Tibial artery (tissue), 4 donors: ENCODE measurements around the gene TCF20.

ENCODE experiments used
- DNase-seq, 2 donors: peaks; one replicate each; pipeline ENCODE4 v3.0.0-alpha.2; 2019
- H3K27ac ChIP-seq, 2 donors: fragments of 200-600 bp; sonication (generic) in 1 of 2; 1 replicate in 1 of 2; 2 replicates in 1 of 2; pipeline ENCODE4 v1.5.1; 2018 to 2019; ENCODE audit warnings: mild to moderate bottlenecking in 1 of 2
- H3K27me3 ChIP-seq, 2 donors: fragments of 200-600 bp; sonication (generic) in 1 of 2; one replicate each; pipeline versions ENCODE4 v1.5.1 to v1.6.0; 2016 to 2019
- H3K36me3 ChIP-seq, 3 donors: fragments of 200-600 bp; sonication (generic) in 2 of 3; one replicate each; pipeline ENCODE4 v1.5.1; 2016 to 2019; ENCODE audit warnings: mild to moderate bottlenecking in 2 of 3
- H3K4me1 ChIP-seq, 4 donors: fragments of 200-600 bp; sonication (generic) in 2 of 4; 1 replicate in 3 of 4; 2 replicates in 1 of 4; pipeline ENCODE4 v1.5.1; 2016 to 2019
- H3K4me3 ChIP-seq, 2 donors: fragments of 200-600 bp; sonication (generic) in 1 of 2; 1 replicate in 1 of 2; 2 replicates in 1 of 2; pipeline ENCODE4 v1.5.1; 2018 to 2019; ENCODE audit warnings: mild to moderate bottlenecking in 2 of 2
- H3K9me3 ChIP-seq, 3 donors: fragments of 200-600 bp; sonication (generic) in 1 of 3; one replicate each; pipeline ENCODE4 v1.5.1; 2016 to 2019
- CTCF ChIP-seq, 2 experiments: fragments of 200-600 bp in 1 of 2; fragments of 450-650 bp in 1 of 2; IDR thresholded peaks; one replicate each; pipeline ENCODE4 v1.5.1; 2017 to 2019; ENCODE audit warnings: antibody characterized with exemption in 2 of 2, mild to moderate bottlenecking in 1 of 2, moderate library complexity in 1 of 2
- intact Hi-C: fragments of 100-400 bp; cut with DNase I; formaldehyde crosslinking; loops from one replicate; pipeline ENCODE4 v1.15.0; 2023; ENCODE audit warnings: low total_unique reads

TCF20 gene

GRCh38 chr22:42233879-42234278, 36.6 kb downstream of the TCF20 start:
- H3K27me3 ChIP-seq: no peaks in the 10 kb centered on the region
- peaks cover 0 to 16% (median 7%) of the 10 kb centered on the region in 4 donors for H3K4me1 ChIP-seq
- TF ChIP-seq CTCF (IDR thresholded peaks at IDR 0.05): no peak
- intact Hi-C loops: no loop called here
- no peak overlapping the region for H3K4me3 ChIP-seq
- no peaks in the 10 kb centered on the region for H3K36me3 ChIP-seq
- no peak overlapping the region for H3K27ac ChIP-seq
- DNase-seq: no peak
- H3K9me3 ChIP-seq: peaks cover 0 to 6% (median 0%) of the 10 kb centered on the region in 3 donors

- Histone ChIP-seq H3K9me3 (no peaks in the 10 kb centered on the region), H3K27me3 (no peaks in the 10 kb centered on the region), H3K27ac (no peak overlapping the region), H3K36me3 (no peaks in the 10 kb centered on the region), H3K4me3 (no peak overlapping the region), H3K4me1 (peaks cover 0 to 26% (median 14%) of the 10 kb centered on the region in 4 donors)
- intact Hi-C loops: no loop called here
- DNase-seq: no peak
- TF ChIP-seq CTCF (IDR thresholded peaks at IDR 0.05): no peak
These were observed 38.5 kb downstream of the TCF20 start for GRCh38 chr22:42231929-42232328.

GRCh38 chr22:42229455-42230149, 40.9 kb downstream of the TCF20 start:
- peak in 1 of 2 donors; percentile 32 for DNase-seq
- no peaks in the 10 kb centered on the region for H3K27me3 ChIP-seq
- peaks cover 0 to 26% (median 14%) of the 10 kb centered on the region in 4 donors for H3K4me1 ChIP-seq
- no peak for TF ChIP-seq CTCF (IDR thresholded peaks at IDR 0.05)
- no peaks in the 10 kb centered on the region for H3K36me3 ChIP-seq
- no peaks in the 10 kb centered on the region for H3K9me3 ChIP-seq
- intact Hi-C loops: no loop called here
- no peak overlapping the region for H3K4me3 ChIP-seq
- H3K27ac ChIP-seq: no peak overlapping the region

- DNase-seq: no peak
- intact Hi-C loops: no loop called here
- H3K27ac ChIP-seq: no peak overlapping the region
- H3K4me1 ChIP-seq: peaks cover 0 to 26% (median 14%) of the 10 kb centered on the region in 4 donors
- no peaks in the 10 kb centered on the region for H3K9me3 ChIP-seq
- no peaks in the 10 kb centered on the region for H3K27me3 ChIP-seq
- TF ChIP-seq CTCF (IDR thresholded peaks at IDR 0.05): no peak
- H3K36me3 ChIP-seq: no peaks in the 10 kb centered on the region
- H3K4me3 ChIP-seq: no peak overlapping the region
These were observed 42.0 kb downstream of the TCF20 start for GRCh38 chr22:42228483-42228882.

GRCh38 chr22:42227435-42227834, 43.0 kb downstream of the TCF20 start:
- intact Hi-C loops: no loop called here
- Histone ChIP-seq H3K27ac (no peak overlapping the region), H3K27me3 (no peaks in the 10 kb centered on the region), H3K36me3 (no peaks in the 10 kb centered on the region), H3K9me3 (no peaks in the 10 kb centered on the region), H3K4me1 (peaks cover 0 to 26% (median 14%) of the 10 kb centered on the region in 4 donors), H3K4me3 (no peak overlapping the region)
- TF ChIP-seq CTCF (IDR thresholded peaks at IDR 0.05): no peak
- no peak for DNase-seq
